H9 (cell line): Measurements from ENCODE around the gene IER5L. TPM values are rescaled to one million over a fixed set of nuclear protein-coding genes. Genes with fewer than 3 reads are reported as not detected.
A peak's percentile ranks its signal among the peaks of the same experiment; 100 is the strongest.

ENCODE experiments used
- DNase-seq: peaks from one replicate; pipeline ENCODE4 v3.0.0-alpha.2; 2017
- H2AFZ ChIP-seq: one replicate; pipeline ENCODE4 v1.6.1; 2013; ENCODE audit warnings: mild to moderate bottlenecking, low read length, control low read depth, moderate library complexity
- H2AK5ac ChIP-seq: 2 replicates; pipeline ENCODE4 v1.6.1; 2013; ENCODE audit warnings: low read length, control low read depth, mixed read lengths; ENCODE audit not compliant: insufficient read length
- H2BK120ac ChIP-seq: one replicate; pipeline ENCODE4 v1.6.1; 2013; ENCODE audit warnings: low read depth, mild to moderate bottlenecking, low read length, control low read depth, inconsistent platforms; ENCODE audit not compliant: poor library complexity, severe bottlenecking
- H2BK12ac ChIP-seq: 2 replicates; pipeline ENCODE4 v1.6.1; 2013; ENCODE audit warnings: low read length, control low read depth, mixed read lengths, low read depth; ENCODE audit not compliant: insufficient read length
- H2BK15ac ChIP-seq: 2 replicates; pipeline ENCODE4 v1.6.1; 2013; ENCODE audit warnings: low read depth, low read length, control low read depth
- H2BK20ac ChIP-seq: one replicate; pipeline ENCODE4 v1.6.1; 2013; ENCODE audit warnings: low read depth, mild to moderate bottlenecking, low read length, control low read depth, inconsistent platforms; ENCODE audit not compliant: poor library complexity, severe bottlenecking
- H2BK5ac ChIP-seq: 2 replicates; pipeline ENCODE4 v1.6.1; 2013; ENCODE audit warnings: low read length, control low read depth, mixed read lengths; ENCODE audit not compliant: insufficient read length
- H3K14ac ChIP-seq: 2 replicates; pipeline ENCODE4 v1.6.1; 2013; ENCODE audit warnings: low read length, control low read depth; ENCODE audit not compliant: insufficient read depth
- H3K18ac ChIP-seq: 2 replicates; pipeline ENCODE4 v1.6.1; 2013; ENCODE audit warnings: low read depth, mild to moderate bottlenecking, mixed read lengths, low read length, control low read depth; ENCODE audit not compliant: insufficient read length
- H3K23ac ChIP-seq: 2 replicates; pipeline ENCODE4 v1.6.1; 2013; ENCODE audit warnings: low read length, control low read depth, mixed read lengths, low read depth; ENCODE audit not compliant: insufficient read length
- H3K23me2 ChIP-seq: 2 replicates; pipeline ENCODE4 v1.6.1; 2013; ENCODE audit warnings: low read depth, mild to moderate bottlenecking, mixed read lengths, low read length, control low read depth; ENCODE audit not compliant: insufficient read length, poor library complexity, severe bottlenecking
- H3K27ac ChIP-seq: 2 replicates; pipeline ENCODE4 v1.5.1; 2013; ENCODE audit warnings: low read length, control low read depth, mixed read lengths, low read depth; ENCODE audit not compliant: insufficient read length
- H3K27me3 ChIP-seq: 2 replicates; pipeline ENCODE4 v1.6.1; 2013; ENCODE audit warnings: low read length, control low read depth, inconsistent platforms; ENCODE audit not compliant: insufficient read depth
- H3K4ac ChIP-seq: 2 replicates; pipeline ENCODE4 v1.6.1; 2013; ENCODE audit warnings: low read depth, mild to moderate bottlenecking, control low read depth, inconsistent platforms, low read length, moderate library complexity
- H3K4me1 ChIP-seq: 2 replicates; pipeline ENCODE4 v1.6.1; 2013; ENCODE audit warnings: low read length, control low read depth, inconsistent platforms; ENCODE audit not compliant: insufficient read depth
- H3K4me2 ChIP-seq: 2 replicates; pipeline ENCODE4 v1.6.1; 2013; ENCODE audit warnings: low read length, control low read depth, mixed read lengths; ENCODE audit not compliant: insufficient read length, insufficient read depth
- H3K56ac ChIP-seq: 2 replicates; pipeline ENCODE4 v1.6.1; 2013; ENCODE audit warnings: low read depth, mild to moderate bottlenecking, mixed read lengths, low read length, control low read depth; ENCODE audit not compliant: insufficient read length
- H3K79me1 ChIP-seq: 2 replicates; pipeline ENCODE4 v1.6.1; 2013; ENCODE audit warnings: low read depth, mild to moderate bottlenecking, moderate library complexity, low read length, control low read depth, inconsistent platforms; ENCODE audit not compliant: insufficient read depth, poor library complexity, severe bottlenecking
- H3K79me2 ChIP-seq: 2 replicates; pipeline ENCODE4 v1.6.1; 2013; ENCODE audit warnings: low read length, control low read depth, inconsistent platforms; ENCODE audit not compliant: insufficient read depth
- H3K9ac ChIP-seq: 2 replicates; pipeline ENCODE4 v1.6.1; 2013; ENCODE audit warnings: low read length, control low read depth, mixed read lengths; ENCODE audit not compliant: insufficient read length; ENCODE audit errors: extremely low read depth
- H3K9me3 ChIP-seq: one replicate; pipeline ENCODE4 v1.6.1; 2013; ENCODE audit warnings: low read depth, low read length, inconsistent platforms; ENCODE audit not compliant: control insufficient read depth
- H3T11ph ChIP-seq: one replicate; pipeline ENCODE4 v1.6.1; 2013; ENCODE audit warnings: mild to moderate bottlenecking, low read length, control low read depth, inconsistent platforms
- H4K20me1 ChIP-seq: one replicate; pipeline ENCODE4 v1.6.1; 2013; ENCODE audit not compliant: control insufficient read depth, insufficient read length, insufficient read depth
- H4K5ac ChIP-seq: 2 replicates; pipeline ENCODE4 v1.6.1; 2013; ENCODE audit warnings: low read depth, mild to moderate bottlenecking, mixed read lengths, low read length, control low read depth; ENCODE audit not compliant: insufficient read length
- H4K8ac ChIP-seq: replicated peaks from 2 replicates; pipeline ENCODE4 v1.6.1; 2013; ENCODE audit warnings: low read length, control low read depth, mixed read lengths, low read depth; ENCODE audit not compliant: insufficient read length
- H4K91ac ChIP-seq: 2 replicates; pipeline ENCODE4 v1.6.1; 2013; ENCODE audit warnings: low read depth, mild to moderate bottlenecking, moderate library complexity, mixed read lengths, low read length, control low read depth; ENCODE audit not compliant: insufficient read length
- H3K27ac Mint-ChIP-seq, 3 experiments: 2 replicates in 2 of 3; 3 replicates in 1 of 3; pipeline ENCODE4 v1.8.0; 2020 to 2021; ENCODE audit warnings: mixed read lengths in 3 of 3, mild to moderate bottlenecking in 1 of 3, moderate library complexity in 1 of 3
- H3K27me3 Mint-ChIP-seq: 2 replicates; pipeline ENCODE4 v1.8.0; 2021; ENCODE audit warnings: low read depth, mild to moderate bottlenecking, moderate library complexity, mixed read lengths
- H3K36me3 Mint-ChIP-seq, 3 experiments: 2 replicates in 2 of 3; 3 replicates in 1 of 3; pipeline ENCODE4 v1.8.0; 2020 to 2021; ENCODE audit warnings: low read depth in 3 of 3, mixed read lengths in 3 of 3; ENCODE audit not compliant: insufficient read depth in 1 of 3
- H3K4me1 Mint-ChIP-seq, 2 experiments: 2 replicates each; pipeline ENCODE4 v1.8.0; 2020; ENCODE audit warnings: mixed read lengths in 2 of 2
- H3K4me3 Mint-ChIP-seq, 2 experiments: 2 replicates in 1 of 2; 3 replicates in 1 of 2; pipeline ENCODE4 v1.8.0; 2020 to 2021; ENCODE audit warnings: mild to moderate bottlenecking in 2 of 2, mixed read lengths in 2 of 2, moderate library complexity in 1 of 2
- H3K9me3 Mint-ChIP-seq, 2 experiments: 2 replicates in 1 of 2; 3 replicates in 1 of 2; pipeline ENCODE4 v1.8.0; 2020; ENCODE audit warnings: mild to moderate bottlenecking in 2 of 2, mixed read lengths in 2 of 2, moderate library complexity in 1 of 2
- WGBS: extraction: QIAGEN DNeasy Blood & Tissue Kit; methylation state at CpG from one replicate; pipeline ENCODE4 v1.1.7; 2013; ENCODE audit warnings: missing lambda C conversion rate, low lambda C conversion rate, mixed read lengths; ENCODE audit not compliant: insufficient read length; ENCODE audit errors: extremely low coverage; 5-methylcytosine and 5-hydroxymethylcytosine counted together
- total RNA-seq: library from RNA; stranded (reverse); gene quantifications from 2 replicates; pipeline ENCODE4 v1.2.1, GENCODE V29; 2021
- TF ChIP-seq, protein P1 (sequence below): fragments of 200-600 bp; sonication (generic); conservative IDR thresholded peaks from 3 replicates; pipeline ENCODE4 v1.8.0; 2021; ENCODE audit warnings: antibody characterized with exemption, mild to moderate bottlenecking

Gene IER5L
- total RNA-seq, 1 experiment from 2014 or later = 1.0 TPM

DNA sequence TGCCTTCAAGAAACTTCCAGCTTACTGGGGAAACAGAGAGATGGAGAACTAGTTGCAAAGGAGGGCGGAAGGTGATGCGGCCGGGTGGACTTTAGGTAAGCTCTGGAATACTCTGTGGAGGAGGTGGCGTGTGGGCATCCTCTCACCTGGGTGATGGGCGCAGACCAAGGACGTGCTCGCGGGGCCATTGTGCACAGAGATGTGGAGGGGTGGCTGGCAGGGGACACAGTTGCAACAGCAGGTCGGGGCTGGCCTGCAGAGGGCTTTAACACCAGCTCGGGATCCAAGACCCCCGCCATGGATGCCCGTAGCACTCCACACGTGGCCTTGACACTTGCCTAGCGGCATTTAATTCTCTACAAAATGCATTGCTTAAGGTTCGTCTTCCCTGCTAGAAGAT, 26.6 kb downstream of the IER5L start:
- Mint-ChIP-seq H3K9me3 (no peaks in the 10 kb centered on the region), H3K27ac (peak overlapping the region in 2 of 3 experiments; percentile 44 to 50; a peak in 2 of 7 replicates), H3K36me3 (peaks cover 9 to 30% (median 26%) of the 10 kb centered on the region in 3 experiments; a peak in 6 of 7 replicates), H3K4me1 (peaks cover 3 to 7% of the 10 kb centered on the region in 2 experiments; a peak in 3 of 4 replicates), H3K27me3 (no peaks in the 10 kb centered on the region), H3K4me3 (no peak overlapping the region)
- Histone ChIP-seq H3K9me3 (no peaks in the 10 kb centered on the region), H4K91ac (no peak overlapping the region), H2BK12ac (no peak overlapping the region), H3K27me3 (no peaks in the 10 kb centered on the region), H2BK120ac (no peak overlapping the region), H3K27ac (no peak overlapping the region), H3K23me2 (no peaks in the 10 kb centered on the region), H3K9ac (no peak overlapping the region), H3K18ac (no peak overlapping the region), H3K4me2 (no peak overlapping the region), H4K8ac (no peak overlapping the region), H2BK20ac (no peak overlapping the region), H3K4ac (no peak overlapping the region), H3K4me1 (no peaks in the 10 kb centered on the region), H2BK15ac (no peak overlapping the region), H2AK5ac (no peak overlapping the region), H2AFZ (no peak overlapping the region), H3K56ac (no peak overlapping the region), H3K14ac (no peak overlapping the region), H3K79me2 (no peaks in the 10 kb centered on the region), H3K23ac (no peak overlapping the region), H4K5ac (no peak overlapping the region), H3K79me1 (no peaks in the 10 kb centered on the region), H4K20me1 (no peaks in the 10 kb centered on the region), H2BK5ac (no peak overlapping the region), H3T11ph (no peak overlapping the region)
- no CpG with 5 or more reads among the region's 15 CpGs for WGBS
- DNase-seq = no peak
- TF ChIP-seq, protein P1, sequence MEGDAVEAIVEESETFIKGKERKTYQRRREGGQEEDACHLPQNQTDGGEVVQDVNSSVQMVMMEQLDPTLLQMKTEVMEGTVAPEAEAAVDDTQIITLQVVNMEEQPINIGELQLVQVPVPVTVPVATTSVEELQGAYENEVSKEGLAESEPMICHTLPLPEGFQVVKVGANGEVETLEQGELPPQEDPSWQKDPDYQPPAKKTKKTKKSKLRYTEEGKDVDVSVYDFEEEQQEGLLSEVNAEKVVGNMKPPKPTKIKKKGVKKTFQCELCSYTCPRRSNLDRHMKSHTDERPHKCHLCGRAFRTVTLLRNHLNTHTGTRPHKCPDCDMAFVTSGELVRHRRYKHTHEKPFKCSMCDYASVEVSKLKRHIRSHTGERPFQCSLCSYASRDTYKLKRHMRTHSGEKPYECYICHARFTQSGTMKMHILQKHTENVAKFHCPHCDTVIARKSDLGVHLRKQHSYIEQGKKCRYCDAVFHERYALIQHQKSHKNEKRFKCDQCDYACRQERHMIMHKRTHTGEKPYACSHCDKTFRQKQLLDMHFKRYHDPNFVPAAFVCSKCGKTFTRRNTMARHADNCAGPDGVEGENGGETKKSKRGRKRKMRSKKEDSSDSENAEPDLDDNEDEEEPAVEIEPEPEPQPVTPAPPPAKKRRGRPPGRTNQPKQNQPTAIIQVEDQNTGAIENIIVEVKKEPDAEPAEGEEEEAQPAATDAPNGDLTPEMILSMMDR = no peak
